Vagina (tissue), 2 donors: ENCODE results near the gene PMPCA. TPM values are rescaled to one million over a fixed set of nuclear protein-coding genes. Genes with fewer than 3 reads are reported as not detected.

Experiments
- DNase-seq, 2 donors: peaks; one replicate each; pipeline ENCODE4 v3.0.0-alpha.2; 2017; ENCODE audit errors: extremely low spot score in 2 of 2
- H3K27ac ChIP-seq: fragments of 200-600 bp; sonication (generic); one replicate; pipeline ENCODE4 v1.5.1; 2019
- H3K27me3 ChIP-seq: fragments of 200-600 bp; sonication (generic); one replicate; pipeline ENCODE4 v1.5.1; 2019
- H3K36me3 ChIP-seq, 2 donors: fragments of 200-600 bp; sonication (generic); one replicate each; pipeline ENCODE4 v1.5.1; 2017 to 2019
- H3K4me1 ChIP-seq: fragments of 200-600 bp; sonication (generic); one replicate; pipeline ENCODE4 v1.5.1; 2019
- H3K4me3 ChIP-seq, 2 donors: fragments of 200-600 bp; sonication (generic); 1 replicate in 1 of 2; 2 replicates in 1 of 2; pipeline ENCODE4 v1.5.1; 2016 to 2019
- H3K9me3 ChIP-seq: fragments of 200-600 bp; sonication (generic); one replicate; pipeline ENCODE4 v1.5.1; 2019
- CTCF ChIP-seq, 3 experiments: fragments of 450-650 bp in 2 of 3; fragments of 200-600 bp in 1 of 3; sonication (generic) in 1 of 3; IDR thresholded peaks; one replicate each; pipeline ENCODE4 v1.5.1; 2017 to 2019; ENCODE audit warnings: antibody characterized with exemption in 3 of 3, mild to moderate bottlenecking in 2 of 3, moderate library complexity in 2 of 3
- POLR2A ChIP-seq, 2 donors: fragments of 450-650 bp; IDR thresholded peaks; one replicate each; pipeline ENCODE4 v1.6.1; 2017; ENCODE audit warnings: antibody characterized with exemption in 2 of 2, mild to moderate bottlenecking in 2 of 2, moderate library complexity in 2 of 2
- POLR2AphosphoS5 ChIP-seq, 2 donors: sonication (generic); formaldehyde crosslinking; IDR thresholded peaks; one replicate each; pipeline ENCODE4 v1.9.0; 2017; ENCODE audit warnings: antibody characterized with exemption in 2 of 2, mild to moderate bottlenecking in 2 of 2, low read depth in 1 of 2; ENCODE audit not compliant: insufficient read depth in 1 of 2
- intact Hi-C: fragments of 100-400 bp; cut with DNase I; formaldehyde crosslinking; loops from one replicate; pipeline ENCODE4 v1.15.1; 2023
- total RNA-seq: library from RNA; depleted of rRNA; stranded (reverse); fragments of >200 nt; gene quantifications from one replicate; pipeline ENCODE4 v1.2.3, GENCODE V29; 2016

PMPCA gene
- total RNA-seq, 1 donor from 2014 or later = 23.6 TPM

GRCh38 chr9:136407911-136408310 is 2.5 kb upstream of the PMPCA start:
- no peak for TF ChIP-seq POLR2A (IDR thresholded peaks at IDR 0.05)
- no peak for TF ChIP-seq CTCF (IDR thresholded peaks at IDR 0.05)
- TF ChIP-seq POLR2AphosphoS5 (IDR thresholded peaks at IDR 0.05; ENCODE audit: insufficient read depth in 1 of 2, low read depth in 1 of 2) = no peak
- Histone ChIP-seq H3K4me3 (no peak overlapping the region), H3K9me3 (no peaks in the 10 kb centered on the region), H3K36me3 (peaks cover 0 to 25% of the 10 kb centered on the region in 2 donors), H3K27ac (no peak overlapping the region), H3K4me1 (peaks cover 36% of the 10 kb centered on the region), H3K27me3 (no peaks in the 10 kb centered on the region)
- DNase-seq = no peak
- intact Hi-C loops = loop anchor here (10.0 kb wide), 1 partner anchor 93 kb away; no protein-coding TSS in a partner anchor

- DNase-seq = no peak
- no peaks in the 10 kb centered on the region for H3K27me3 ChIP-seq
- H3K4me3 ChIP-seq = peak overlapping the region; percentile 76 to 89
- no peak for TF ChIP-seq POLR2A (IDR thresholded peaks at IDR 0.05)
- TF ChIP-seq CTCF (IDR thresholded peaks at IDR 0.05) = no peak
- no peak for TF ChIP-seq POLR2AphosphoS5 (IDR thresholded peaks at IDR 0.05; ENCODE audit: insufficient read depth in 1 of 2, low read depth in 1 of 2)
- H3K36me3 ChIP-seq = peaks cover 0 to 44% of the 10 kb centered on the region in 2 donors
- intact Hi-C loops = loop anchor here (10.0 kb wide), 1 partner anchor 95 kb away; no protein-coding TSS in a partner anchor
- H3K9me3 ChIP-seq = no peaks in the 10 kb centered on the region
- H3K27ac ChIP-seq = peak overlapping the region; percentile 62
- peaks cover 36% of the 10 kb centered on the region for H3K4me1 ChIP-seq
Observed at GRCh38 chr9:136409557-136410455, 652 bp upstream of the PMPCA start.

- intact Hi-C loops = no loop called here
- Histone ChIP-seq H3K9me3 (no peaks in the 10 kb centered on the region), H3K27ac (no peak overlapping the region), H3K27me3 (no peaks in the 10 kb centered on the region), H3K4me1 (peaks cover 36% of the 10 kb centered on the region), H3K36me3 (peaks cover 0 to 47% of the 10 kb centered on the region in 2 donors), H3K4me3 (peak overlapping the region; percentile 76 to 89)
- no peak for DNase-seq
- TF ChIP-seq POLR2A (IDR thresholded peaks at IDR 0.05) (no peak), POLR2AphosphoS5 (IDR thresholded peaks at IDR 0.05; ENCODE audit: insufficient read depth in 1 of 2, low read depth in 1 of 2) (no peak)
Observed at GRCh38 chr9:136411378-136411777, 920 bp downstream of the PMPCA start.

GRCh38 chr9:136412962-136413361 is 2.5 kb downstream of the PMPCA start:
- H3K4me3 ChIP-seq = no peak overlapping the region
- intact Hi-C loops = no loop called here
- H3K4me1 ChIP-seq = peaks cover 36% of the 10 kb centered on the region
- no peak for DNase-seq
- H3K27ac ChIP-seq = no peak overlapping the region
- H3K9me3 ChIP-seq = no peaks in the 10 kb centered on the region
- H3K27me3 ChIP-seq = no peaks in the 10 kb centered on the region
- H3K36me3 ChIP-seq = peaks cover 0 to 54% of the 10 kb centered on the region in 2 donors
- TF ChIP-seq POLR2AphosphoS5 (IDR thresholded peaks at IDR 0.05; ENCODE audit: insufficient read depth in 1 of 2, low read depth in 1 of 2) (no peak), CTCF (IDR thresholded peaks at IDR 0.05) (no peak), POLR2A (IDR thresholded peaks at IDR 0.05) (no peak)

- peaks cover 0 to 86% of the 10 kb centered on the region in 2 donors for H3K36me3 ChIP-seq
- no peak overlapping the region for H3K4me3 ChIP-seq
- no peaks in the 10 kb centered on the region for H3K27me3 ChIP-seq
- no peak overlapping the region for H3K27ac ChIP-seq
- TF ChIP-seq CTCF (IDR thresholded peaks at IDR 0.05) = no peak
- TF ChIP-seq POLR2A (IDR thresholded peaks at IDR 0.05) = no peak
- TF ChIP-seq POLR2AphosphoS5 (IDR thresholded peaks at IDR 0.05; ENCODE audit: insufficient read depth in 1 of 2, low read depth in 1 of 2) = no peak
- no peaks in the 10 kb centered on the region for H3K9me3 ChIP-seq
- peaks cover 11% of the 10 kb centered on the region for H3K4me1 ChIP-seq
- no peak for DNase-seq
- intact Hi-C loops = no loop called here
Observed at GRCh38 chr9:136416427-136416826, 6.0 kb downstream of the PMPCA start.
